ENCODE data around the gene CAMK2A.

- TF ChIP-seq CTCF (IDR thresholded peaks at IDR 0.05) (no peak), POLR2A (IDR thresholded peaks at IDR 0.05) (no peak)
Observed at GRCh38 chr5:150297236-150297890, 7.8 kb upstream of the CAMK2A start.

Data from testis (tissue), 2 donors.